GM19239 (cell line): ENCODE data around the gene GALNT15.

Experiments used
- DNase-seq: peaks from one replicate; pipeline ENCODE4 v3.0.0; 2011; ENCODE audit warnings: low spot score; ENCODE audit not compliant: insufficient read length
- FAIRE-seq: peaks from 2 replicates; lab custom pipeline; 2011; peaks lifted over from hg19 to GRCh38; lab: Jason Lieb, UNC

GALNT15 gene

GRCh38 chr3:16174389-16174788 is at the start of gene GALNT15:
Gene GALNT15, plus strand, starts transcription at chr3:16174680. Its CDS starts 472 bp downstream, at chr3:16175152.
- FAIRE-seq: no peak
- no peak for DNase-seq

- FAIRE-seq (no peak), DNase-seq (no peak)
Measured at GRCh38 chr3:16126634-16127033, 47.8 kb upstream of the GALNT15 start.

- FAIRE-seq (no peak), DNase-seq (no peak)
Measured at GRCh38 chr3:16127249-16127648, 47.2 kb upstream of the GALNT15 start.

GRCh38 chr3:16130066-16130465 is 44.4 kb upstream of the GALNT15 start:
- no peak for FAIRE-seq
- DNase-seq: no peak

- DNase-seq (no peak), FAIRE-seq (no peak)
Measured at GRCh38 chr3:16132190-16132589, 42.3 kb upstream of the GALNT15 start.

GRCh38 chr3:16132928-16133327 is 41.6 kb upstream of the GALNT15 start:
- DNase-seq (no peak), FAIRE-seq (no peak)

- no peak for DNase-seq
- no peak for FAIRE-seq
Measured at GRCh38 chr3:16134173-16134928, 40.1 kb upstream of the GALNT15 start.

GRCh38 chr3:16136055-16136454 is 38.4 kb upstream of the GALNT15 start:
- no peak for DNase-seq
- no peak for FAIRE-seq

- FAIRE-seq: no peak
- DNase-seq: no peak
Measured at GRCh38 chr3:16137044-16137443, 37.4 kb upstream of the GALNT15 start.

- DNase-seq (no peak), FAIRE-seq (no peak)
Measured at GRCh38 chr3:16137977-16138376, 36.5 kb upstream of the GALNT15 start.

- DNase-seq: no peak
- FAIRE-seq: no peak
Measured at GRCh38 chr3:16140116-16140893, 34.2 kb upstream of the GALNT15 start.

- DNase-seq: no peak
- no peak for FAIRE-seq
Measured at GRCh38 chr3:16140894-16141285, 33.6 kb upstream of the GALNT15 start.

- DNase-seq: no peak
- no peak for FAIRE-seq
Measured at GRCh38 chr3:16142350-16143025, 32.0 kb upstream of the GALNT15 start.

- no peak for FAIRE-seq
- no peak for DNase-seq
Measured at GRCh38 chr3:16143861-16144447, 30.5 kb upstream of the GALNT15 start.

- DNase-seq (no peak), FAIRE-seq (no peak)
Measured at GRCh38 chr3:16145176-16145575, 29.3 kb upstream of the GALNT15 start.

GRCh38 chr3:16146015-16146730 is 28.3 kb upstream of the GALNT15 start:
- FAIRE-seq (no peak), DNase-seq (no peak)

GRCh38 chr3:16147220-16147994 is 27.1 kb upstream of the GALNT15 start:
- no peak for DNase-seq
- FAIRE-seq: no peak

GRCh38 chr3:16148213-16148612 is 26.3 kb upstream of the GALNT15 start:
- FAIRE-seq: no peak

GRCh38 chr3:16148783-16149182 is 25.7 kb upstream of the GALNT15 start:
- no peak for DNase-seq
- no peak for FAIRE-seq

More at GRCh38 chr3:16148213-16148612, 26.3 kb upstream of the GALNT15 start:
- DNase-seq: no peak
